BE2C (cell line): ENCODE measurements around the gene CYSLTR2.

Experiments used
- DNase-seq: peaks from one replicate; pipeline ENCODE4 v3.0.0-alpha.2; 2020
- H3K27me3 ChIP-seq: fragments of 250-450 bp; sonication (Bioruptor Pico); 2 replicates; pipeline ENCODE4 v1.5.1; 2020; ENCODE audit warnings: mild to moderate bottlenecking
- H3K36me3 ChIP-seq: fragments of 250-450 bp; sonication (Bioruptor Pico); 2 replicates; pipeline ENCODE4 v1.5.1; 2020; ENCODE audit warnings: mild to moderate bottlenecking
- H3K4me1 ChIP-seq: fragments of 250-450 bp; sonication (Bioruptor Pico); 2 replicates; pipeline ENCODE4 v1.5.1; 2020
- H3K4me3 ChIP-seq: 2 replicates; pipeline ENCODE4 v1.5.1; 2011; ENCODE audit warnings: low read depth, low read length
- H3K9me3 ChIP-seq: fragments of 250-450 bp; sonication (Bioruptor Pico); 2 replicates; pipeline ENCODE4 v1.5.1; 2020
- TF ChIP-seq, protein P1 (sequence below): IDR thresholded peaks from 2 replicates; pipeline ENCODE4 v1.5.1; 2012; ENCODE audit warnings: mild to moderate bottlenecking, low read depth, low read length

The CYSLTR2 gene

DNA sequence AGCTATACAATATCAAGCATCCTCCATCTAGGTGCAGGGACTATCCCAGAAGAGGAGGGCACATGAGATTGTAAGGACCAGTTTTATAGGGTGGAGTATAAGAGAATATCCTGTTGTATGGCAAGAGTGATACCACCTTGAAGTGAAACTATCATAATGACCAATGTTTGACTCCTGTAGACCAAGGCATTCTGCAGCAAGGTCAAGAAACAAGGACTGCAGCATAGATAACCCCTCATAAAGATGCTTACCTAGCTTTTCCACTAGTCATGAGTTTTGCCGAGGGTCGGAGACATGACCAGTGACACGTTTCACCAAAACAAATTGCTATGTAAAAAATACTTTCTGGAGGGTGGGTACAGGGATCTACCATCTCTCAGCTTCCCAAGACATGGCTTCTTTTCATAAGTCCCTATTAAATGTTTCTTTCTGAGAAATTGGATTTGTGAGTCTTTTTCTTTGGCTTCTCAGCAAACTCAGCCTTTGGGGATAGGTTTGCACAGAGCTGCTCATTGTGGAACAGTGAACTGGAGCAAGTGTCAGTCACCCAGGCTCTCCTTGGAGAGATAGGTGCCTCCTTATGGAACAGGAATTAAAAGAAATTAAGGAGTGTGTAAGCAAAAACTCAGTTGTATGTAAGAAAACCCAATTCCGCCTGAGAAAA, 28.2 kb upstream of the CYSLTR2 start:
- no peak for DNase-seq
- Histone ChIP-seq H3K27me3 (no peaks in the 10 kb centered on the region), H3K4me3 (no peak overlapping the region), H3K4me1 (peaks cover 11% of the 10 kb centered on the region), H3K36me3 (no peaks in the 10 kb centered on the region), H3K9me3 (no peaks in the 10 kb centered on the region; the same call in 1 of the 2 replicates)
- TF ChIP-seq, protein P1, sequence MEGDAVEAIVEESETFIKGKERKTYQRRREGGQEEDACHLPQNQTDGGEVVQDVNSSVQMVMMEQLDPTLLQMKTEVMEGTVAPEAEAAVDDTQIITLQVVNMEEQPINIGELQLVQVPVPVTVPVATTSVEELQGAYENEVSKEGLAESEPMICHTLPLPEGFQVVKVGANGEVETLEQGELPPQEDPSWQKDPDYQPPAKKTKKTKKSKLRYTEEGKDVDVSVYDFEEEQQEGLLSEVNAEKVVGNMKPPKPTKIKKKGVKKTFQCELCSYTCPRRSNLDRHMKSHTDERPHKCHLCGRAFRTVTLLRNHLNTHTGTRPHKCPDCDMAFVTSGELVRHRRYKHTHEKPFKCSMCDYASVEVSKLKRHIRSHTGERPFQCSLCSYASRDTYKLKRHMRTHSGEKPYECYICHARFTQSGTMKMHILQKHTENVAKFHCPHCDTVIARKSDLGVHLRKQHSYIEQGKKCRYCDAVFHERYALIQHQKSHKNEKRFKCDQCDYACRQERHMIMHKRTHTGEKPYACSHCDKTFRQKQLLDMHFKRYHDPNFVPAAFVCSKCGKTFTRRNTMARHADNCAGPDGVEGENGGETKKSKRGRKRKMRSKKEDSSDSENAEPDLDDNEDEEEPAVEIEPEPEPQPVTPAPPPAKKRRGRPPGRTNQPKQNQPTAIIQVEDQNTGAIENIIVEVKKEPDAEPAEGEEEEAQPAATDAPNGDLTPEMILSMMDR, result no peak

- TF ChIP-seq, protein P1, result no peak
- no peak overlapping the region for H3K4me3 ChIP-seq
- no peak for DNase-seq
Observed at GRCh38 chr13:48626077-48626449, 27.7 kb upstream of the CYSLTR2 start.

DNA sequence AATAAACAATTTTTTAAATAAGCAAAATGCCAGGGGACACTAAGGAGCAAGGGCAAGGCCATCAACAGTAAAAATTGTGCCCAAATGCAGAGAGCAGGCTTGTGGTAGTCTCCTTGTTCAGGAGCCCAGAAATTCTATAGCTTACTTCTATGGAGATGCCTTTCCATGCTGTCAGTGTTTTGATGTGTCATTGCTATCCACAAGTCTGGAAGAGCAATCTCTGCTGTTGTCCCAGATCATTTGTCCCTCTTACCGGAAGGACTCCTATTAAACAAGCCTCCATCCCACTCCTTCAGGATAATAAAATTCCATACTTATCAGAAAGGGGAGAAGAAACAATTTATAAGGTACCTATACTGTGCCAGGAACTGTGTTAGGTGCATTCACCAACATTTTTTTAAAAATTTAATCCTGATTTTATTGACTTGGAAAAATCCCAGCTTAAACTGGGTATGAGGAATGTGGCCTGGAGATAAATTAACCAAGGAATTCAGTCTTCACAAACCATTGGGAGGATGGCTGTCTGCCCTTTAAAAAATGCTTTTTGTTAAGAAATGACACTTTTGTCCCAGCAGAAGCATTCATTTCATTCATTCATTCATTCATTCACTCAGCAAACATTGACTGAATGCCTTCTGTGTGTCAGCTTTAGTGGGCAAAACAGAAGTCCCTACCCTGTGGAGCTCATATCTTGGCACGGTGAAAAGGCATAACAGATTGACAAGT, 26.8 kb upstream of the CYSLTR2 start:
- H3K4me1 ChIP-seq, result peaks cover 11% of the 10 kb centered on the region

More at GRCh38 chr13:48626077-48626449, 27.7 kb upstream of the CYSLTR2 start:
- H3K27me3 ChIP-seq, result no peaks in the 10 kb centered on the region
- H3K36me3 ChIP-seq, result no peaks in the 10 kb centered on the region
- peaks cover 11% of the 10 kb centered on the region for H3K4me1 ChIP-seq
- H3K9me3 ChIP-seq, result no peaks in the 10 kb centered on the region; the same call in 1 of the 2 replicates

GRCh38 chr13:48629277-48629676, 24.5 kb upstream of the CYSLTR2 start:
- H3K36me3 ChIP-seq, result no peaks in the 10 kb centered on the region
- peaks cover 11% of the 10 kb centered on the region for H3K4me1 ChIP-seq
- H3K9me3 ChIP-seq, result no peaks in the 10 kb centered on the region
- DNase-seq, result no peak
- no peak overlapping the region for H3K4me3 ChIP-seq
- H3K27me3 ChIP-seq, result no peaks in the 10 kb centered on the region
- TF ChIP-seq, protein P1, result no peak

More for the DNA sequence above, 26.8 kb upstream of the CYSLTR2 start:
- no peaks in the 10 kb centered on the region for H3K36me3 ChIP-seq
- TF ChIP-seq, protein P1, result no peak
- no peak for DNase-seq
- no peak overlapping the region for H3K4me3 ChIP-seq
- no peaks in the 10 kb centered on the region for H3K9me3 ChIP-seq
- no peaks in the 10 kb centered on the region for H3K27me3 ChIP-seq

DNA sequence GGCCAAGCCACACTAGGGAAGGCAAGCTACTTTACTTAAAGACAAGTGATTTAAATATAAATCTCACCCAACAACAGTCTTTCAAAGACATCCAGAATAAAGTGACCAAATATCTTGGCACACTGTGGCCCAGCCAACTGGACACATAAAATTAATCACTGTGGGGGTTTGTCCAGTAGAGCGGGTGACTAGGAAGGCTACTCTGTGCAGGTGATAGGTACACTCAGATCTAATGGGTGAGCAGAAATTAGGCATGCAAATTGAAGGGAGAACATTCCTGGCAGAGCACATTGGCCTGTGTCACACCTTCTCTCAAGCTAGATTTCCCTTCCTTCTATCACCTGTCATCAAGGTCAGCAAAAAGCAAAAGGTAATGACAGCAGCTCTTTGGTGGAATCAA, 23.4 kb upstream of the CYSLTR2 start:
- no peak for DNase-seq
- TF ChIP-seq, protein P1, result no peak
- no peaks in the 10 kb centered on the region for H3K36me3 ChIP-seq
- peaks cover 11% of the 10 kb centered on the region for H3K4me1 ChIP-seq
- H3K27me3 ChIP-seq, result no peaks in the 10 kb centered on the region
- peaks cover 2% of the 10 kb centered on the region; the same call in 1 of the 2 replicates for H3K9me3 ChIP-seq
- no peak overlapping the region for H3K4me3 ChIP-seq

GRCh38 chr13:48630773-48631172, 23.0 kb upstream of the CYSLTR2 start:
- Histone ChIP-seq H3K4me3 (no peak overlapping the region), H3K4me1 (peaks cover 6% of the 10 kb centered on the region), H3K36me3 (no peaks in the 10 kb centered on the region), H3K9me3 (peaks cover 2% of the 10 kb centered on the region; the same call in 1 of the 2 replicates), H3K27me3 (no peaks in the 10 kb centered on the region)
- DNase-seq, result no peak
- TF ChIP-seq, protein P1, result no peak
